Astrocyte (in vitro differentiated cells and primary cell): Measurements from ENCODE around the gene SPON1. TPM values are rescaled to one million over a fixed set of nuclear protein-coding genes. Genes with fewer than 3 reads are reported as not detected.
"Not testable (repeated sequence)": the region's sequence is repeated elsewhere in the genome, so short reads cannot be mapped to it uniquely, and the experiment has no call there.

ENCODE experiments used
- DNase-seq: peaks from one replicate; pipeline ENCODE4 v3.0.0-alpha.2; 2010; ENCODE audit warnings: low read depth
- FAIRE-seq: peaks from 2 replicates; lab custom pipeline; 2011; peaks lifted over from hg19 to GRCh38; lab: Jason Lieb, UNC
- H2AFZ ChIP-seq: 2 replicates; pipeline ENCODE4 v1.6.0; 2012; ENCODE audit warnings: low read depth, low read length, inconsistent platforms
- H3K27ac ChIP-seq: 2 replicates; pipeline ENCODE4 v1.5.1; 2011; ENCODE audit warnings: low read depth, low read length, inconsistent platforms
- H3K27me3 ChIP-seq: 2 replicates; pipeline ENCODE4 v1.6.0; 2011; ENCODE audit warnings: low read length, inconsistent platforms; ENCODE audit not compliant: insufficient read depth
- H3K36me3 ChIP-seq: 2 replicates; pipeline ENCODE4 v1.5.1; 2011; ENCODE audit warnings: low read length, inconsistent platforms; ENCODE audit not compliant: insufficient read depth
- H3K4me1 ChIP-seq: 2 replicates; pipeline ENCODE4 v1.5.1; 2011; ENCODE audit warnings: low read length, inconsistent platforms; ENCODE audit not compliant: insufficient read depth
- H3K4me2 ChIP-seq: 2 replicates; pipeline ENCODE4 v1.6.0; 2012; ENCODE audit warnings: low read length, inconsistent platforms
- H3K4me3 ChIP-seq: 2 replicates; pipeline ENCODE4 v1.5.1; 2011; ENCODE audit warnings: low read depth, mild to moderate bottlenecking, low read length, inconsistent platforms; ENCODE audit not compliant: insufficient read depth
- H3K79me2 ChIP-seq: 2 replicates; pipeline ENCODE4 v1.6.0; 2012; ENCODE audit warnings: mild to moderate bottlenecking, low read length, inconsistent platforms; ENCODE audit not compliant: insufficient read depth
- H3K9ac ChIP-seq: 2 replicates; pipeline ENCODE4 v1.6.0; 2012; ENCODE audit warnings: mild to moderate bottlenecking, low read length, inconsistent platforms
- H3K9me3 ChIP-seq: 2 replicates; pipeline ENCODE4 v1.5.1; 2012; ENCODE audit warnings: low read depth, mild to moderate bottlenecking, low read length, inconsistent platforms; ENCODE audit not compliant: insufficient read depth
- H4K20me1 ChIP-seq: 2 replicates; pipeline ENCODE4 v1.6.0; 2012; ENCODE audit warnings: low read length, inconsistent platforms; ENCODE audit not compliant: insufficient read depth
- H3K27ac Mint-ChIP-seq: one replicate; pipeline ENCODE4 v1.8.0; 2021; ENCODE audit warnings: mild to moderate bottlenecking, mixed read lengths; ENCODE audit not compliant: unreplicated experiment
- H3K27me3 Mint-ChIP-seq: one replicate; pipeline ENCODE4 v1.8.0; 2021; ENCODE audit warnings: low read depth, mixed read lengths; ENCODE audit not compliant: unreplicated experiment
- H3K36me3 Mint-ChIP-seq: one replicate; pipeline ENCODE4 v1.8.0; 2021; ENCODE audit warnings: low read depth, mixed read lengths; ENCODE audit not compliant: unreplicated experiment
- H3K4me1 Mint-ChIP-seq: one replicate; pipeline ENCODE4 v1.8.0; 2021; ENCODE audit warnings: low read depth, mixed read lengths; ENCODE audit not compliant: unreplicated experiment
- H3K4me3 Mint-ChIP-seq: one replicate; pipeline ENCODE4 v1.8.0; 2021; ENCODE audit warnings: mild to moderate bottlenecking, moderate library complexity, mixed read lengths; ENCODE audit not compliant: unreplicated experiment
- H3K9me3 Mint-ChIP-seq: one replicate; pipeline ENCODE4 v1.8.0; 2021; ENCODE audit warnings: mild to moderate bottlenecking, mixed read lengths; ENCODE audit not compliant: unreplicated experiment
- CTCF ChIP-seq: IDR thresholded peaks from 2 replicates; pipeline ENCODE4 v1.5.1; 2011; ENCODE audit warnings: low read depth, mild to moderate bottlenecking, inconsistent platforms, low read length, moderate library complexity; ENCODE audit not compliant: insufficient read depth
- EZH2 ChIP-seq: IDR thresholded peaks from 2 replicates; pipeline ENCODE4 v1.6.1; 2012; ENCODE audit warnings: mild to moderate bottlenecking, low read length, inconsistent platforms; ENCODE audit not compliant: insufficient read depth
- total RNA-seq: library from RNA; stranded (reverse); gene quantifications from 2 replicates; pipeline ENCODE4 v1.2.1, GENCODE V29; 2021

The SPON1 gene
- total RNA-seq, 1 donor from 2014 or later: 2.0 TPM

GRCh38 chr11:13923716-13924650 is 38.5 kb upstream of the SPON1 start:
- no peak for DNase-seq
- H3K9ac ChIP-seq: no peak overlapping the region
- no peak overlapping the region for H3K27ac ChIP-seq
- no peaks in the 10 kb centered on the region for H3K36me3 Mint-ChIP-seq
- no peaks in the 10 kb centered on the region for H3K36me3 ChIP-seq
- no peak overlapping the region for H3K4me3 Mint-ChIP-seq
- no peaks in the 10 kb centered on the region for H3K9me3 ChIP-seq
- no peaks in the 10 kb centered on the region for H3K4me1 ChIP-seq
- no peaks in the 10 kb centered on the region for H3K79me2 ChIP-seq
- H3K27ac Mint-ChIP-seq: no peak overlapping the region
- TF ChIP-seq EZH2 (no peak), CTCF (no peak)
- no peak for FAIRE-seq
- H3K4me3 ChIP-seq: no peak overlapping the region
- H3K4me1 Mint-ChIP-seq: peaks cover 10% of the 10 kb centered on the region
- peaks cover 11% of the 10 kb centered on the region for H3K27me3 Mint-ChIP-seq
- H3K9me3 Mint-ChIP-seq: peaks cover 2% of the 10 kb centered on the region
- no peak overlapping the region for H2AFZ ChIP-seq
- no peaks in the 10 kb centered on the region for H4K20me1 ChIP-seq
- H3K27me3 ChIP-seq: peaks cover 3% of the 10 kb centered on the region
- no peak overlapping the region for H3K4me2 ChIP-seq

GRCh38 chr11:13924801-13925327 is 37.7 kb upstream of the SPON1 start:
- FAIRE-seq: no peak

GRCh38 chr11:13926366-13926765 is 36.2 kb upstream of the SPON1 start:
- H3K27ac ChIP-seq, H3K27me3 Mint-ChIP-seq, H4K20me1 ChIP-seq, H3K9me3 Mint-ChIP-seq, DNase-seq, H2AFZ ChIP-seq, H3K79me2 ChIP-seq, H3K9me3 ChIP-seq, H3K27me3 ChIP-seq, FAIRE-seq, H3K27ac Mint-ChIP-seq, H3K4me3 ChIP-seq, H3K36me3 Mint-ChIP-seq, H3K4me1 ChIP-seq, H3K4me2 ChIP-seq, H3K36me3 ChIP-seq, H3K4me3 Mint-ChIP-seq, H3K9ac ChIP-seq: not testable (repeated sequence)
- H3K4me1 Mint-ChIP-seq: peaks cover 14% of the 10 kb centered on the region

More at GRCh38 chr11:13924801-13925327, 37.7 kb upstream of the SPON1 start:
- Mint-ChIP-seq H3K27ac (no peak overlapping the region), H3K4me3 (no peak overlapping the region), H3K27me3 (peaks cover 10% of the 10 kb centered on the region), H3K4me1 (peaks cover 14% of the 10 kb centered on the region), H3K9me3 (peaks cover 2% of the 10 kb centered on the region), H3K36me3 (no peaks in the 10 kb centered on the region)
- Histone ChIP-seq H3K9me3 (no peaks in the 10 kb centered on the region), H3K4me2 (no peak overlapping the region), H4K20me1 (no peaks in the 10 kb centered on the region), H3K36me3 (no peaks in the 10 kb centered on the region), H3K4me1 (no peaks in the 10 kb centered on the region), H3K27me3 (peaks cover 3% of the 10 kb centered on the region), H3K9ac (no peak overlapping the region), H2AFZ (no peak overlapping the region), H3K27ac (no peak overlapping the region), H3K4me3 (no peak overlapping the region), H3K79me2 (no peaks in the 10 kb centered on the region)
- DNase-seq: no peak
- TF ChIP-seq EZH2 (no peak), CTCF (no peak)
